GM18909 (cell line): ENCODE measurements around the gene DDX42.

Experiments used
- ATAC-seq: cut with Tn5 transposase; IDR thresholded peaks from one replicate; pipeline ENCODE4 v1.9.1; 2021; ENCODE audit warnings: mild to moderate bottlenecking; ENCODE audit not compliant: unreplicated experiment, poor library complexity

Gene DDX42, protein sequence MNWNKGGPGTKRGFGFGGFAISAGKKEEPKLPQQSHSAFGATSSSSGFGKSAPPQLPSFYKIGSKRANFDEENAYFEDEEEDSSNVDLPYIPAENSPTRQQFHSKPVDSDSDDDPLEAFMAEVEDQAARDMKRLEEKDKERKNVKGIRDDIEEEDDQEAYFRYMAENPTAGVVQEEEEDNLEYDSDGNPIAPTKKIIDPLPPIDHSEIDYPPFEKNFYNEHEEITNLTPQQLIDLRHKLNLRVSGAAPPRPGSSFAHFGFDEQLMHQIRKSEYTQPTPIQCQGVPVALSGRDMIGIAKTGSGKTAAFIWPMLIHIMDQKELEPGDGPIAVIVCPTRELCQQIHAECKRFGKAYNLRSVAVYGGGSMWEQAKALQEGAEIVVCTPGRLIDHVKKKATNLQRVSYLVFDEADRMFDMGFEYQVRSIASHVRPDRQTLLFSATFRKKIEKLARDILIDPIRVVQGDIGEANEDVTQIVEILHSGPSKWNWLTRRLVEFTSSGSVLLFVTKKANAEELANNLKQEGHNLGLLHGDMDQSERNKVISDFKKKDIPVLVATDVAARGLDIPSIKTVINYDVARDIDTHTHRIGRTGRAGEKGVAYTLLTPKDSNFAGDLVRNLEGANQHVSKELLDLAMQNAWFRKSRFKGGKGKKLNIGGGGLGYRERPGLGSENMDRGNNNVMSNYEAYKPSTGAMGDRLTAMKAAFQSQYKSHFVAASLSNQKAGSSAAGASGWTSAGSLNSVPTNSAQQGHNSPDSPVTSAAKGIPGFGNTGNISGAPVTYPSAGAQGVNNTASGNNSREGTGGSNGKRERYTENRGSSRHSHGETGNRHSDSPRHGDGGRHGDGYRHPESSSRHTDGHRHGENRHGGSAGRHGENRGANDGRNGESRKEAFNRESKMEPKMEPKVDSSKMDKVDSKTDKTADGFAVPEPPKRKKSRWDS

DNA sequence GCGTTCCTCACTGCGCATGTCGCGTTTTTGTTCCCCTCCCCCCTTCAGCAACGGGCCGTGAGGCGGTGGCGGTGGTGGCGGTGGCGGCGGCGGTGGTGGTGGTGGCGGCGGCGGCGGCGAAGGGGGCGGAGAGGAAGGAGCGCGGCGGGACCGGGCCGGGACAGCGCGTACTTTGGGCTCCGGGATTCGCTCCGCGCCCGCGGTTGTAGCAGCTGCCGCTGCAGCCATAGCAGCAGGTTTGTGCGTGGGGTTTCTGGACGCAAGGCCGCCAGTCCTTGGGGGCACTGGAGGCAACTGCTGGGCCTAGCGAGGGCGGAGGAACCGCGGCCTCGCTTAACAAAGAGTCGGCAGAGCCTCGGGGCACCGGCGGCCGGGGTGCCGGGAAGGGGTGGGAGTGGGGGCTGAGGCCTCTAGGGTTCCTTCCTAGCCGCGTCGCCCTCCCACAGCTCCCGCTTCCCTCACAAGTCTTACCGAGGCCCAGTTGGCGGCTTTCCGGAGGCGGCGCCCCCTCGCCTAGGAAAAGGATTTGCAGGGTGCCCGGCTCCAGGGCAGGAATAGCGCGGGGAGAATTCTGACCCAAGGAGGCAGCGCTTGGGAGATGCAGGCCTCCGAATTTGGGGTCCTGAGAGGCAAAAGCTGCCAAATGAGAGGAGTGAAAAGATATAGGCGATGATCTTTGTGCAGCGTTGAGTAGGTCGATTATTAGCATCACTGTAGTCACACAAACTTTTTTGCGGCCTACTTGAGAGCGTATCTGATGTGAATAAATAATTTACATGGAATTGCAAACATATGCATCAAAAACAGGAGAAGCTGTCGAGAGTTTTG is at the start of gene DDX42:
Gene DDX42, plus strand, starts transcription at position 30 of the 828 bp plus-strand sequence. CDS start 12,880 bp downstream, outside the sequence.
- ATAC-seq = peak; percentile 9

DNA sequence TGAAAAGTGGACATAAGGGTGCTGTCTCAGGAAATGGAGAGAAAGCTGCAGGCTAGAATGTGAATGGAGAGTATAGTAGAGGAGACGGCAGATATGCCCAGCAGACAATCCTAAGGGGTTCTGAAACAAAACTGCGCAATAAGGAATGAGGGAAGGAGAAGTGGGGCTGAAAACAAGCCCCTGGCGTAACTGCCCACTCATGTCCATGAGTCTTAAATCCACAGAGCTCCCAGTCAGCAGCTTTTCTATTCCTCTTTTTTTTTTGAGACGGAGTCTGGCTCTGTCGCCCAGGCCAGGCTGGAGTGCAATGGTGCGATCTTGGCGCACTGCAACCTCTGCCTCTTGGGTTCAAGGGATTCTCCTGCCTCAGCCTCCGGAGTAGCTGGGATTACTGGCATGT is 38.3 kb upstream of the DDX42 start:
- no peak for ATAC-seq

DNA sequence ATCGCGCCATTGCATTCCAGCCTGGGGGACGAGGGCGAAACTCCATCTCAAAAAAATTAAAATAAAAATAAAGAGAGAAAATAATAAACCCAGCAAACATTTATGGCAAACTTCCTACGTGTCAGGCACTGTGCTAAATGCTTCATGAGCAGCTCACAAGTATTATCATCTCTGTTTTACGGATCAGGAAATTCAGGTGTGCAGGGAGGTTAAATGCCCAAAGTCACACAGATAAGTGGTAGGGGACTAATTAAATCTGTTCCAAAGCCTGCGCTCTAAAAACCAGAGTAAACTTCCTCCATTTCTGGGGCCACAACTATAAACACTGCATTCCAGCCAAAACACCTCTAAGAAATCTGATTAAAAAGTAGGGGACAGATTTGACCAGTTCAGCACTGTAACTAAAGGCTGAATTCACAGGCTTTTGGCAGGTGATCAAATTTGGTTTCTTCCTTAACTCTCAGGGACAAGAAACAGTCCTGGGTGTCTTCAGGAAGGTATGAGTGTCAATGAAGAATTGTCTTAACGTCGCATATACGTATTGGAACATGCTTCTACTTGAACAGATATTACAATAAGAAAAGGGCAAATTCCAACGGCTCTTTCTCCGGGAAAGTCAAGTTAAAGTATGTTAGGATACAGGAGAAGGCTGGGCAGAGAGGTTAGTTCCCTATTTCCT is 33.4 kb upstream of the DDX42 start:
- no peak for ATAC-seq

DNA sequence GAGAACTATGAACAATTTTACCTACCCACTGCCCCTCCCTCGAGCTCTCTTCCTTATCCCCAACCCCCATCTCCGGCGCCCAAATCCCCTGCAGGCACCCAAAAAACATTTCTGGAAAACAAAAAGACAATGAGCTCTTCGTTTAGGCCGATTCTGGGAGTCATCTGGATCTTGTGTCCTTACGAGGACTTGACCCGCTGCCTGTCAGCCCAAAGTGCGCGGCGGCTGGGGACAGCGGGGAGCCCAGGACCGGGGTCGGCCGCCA is 32.9 kb upstream of the DDX42 start:
- ATAC-seq = peak; percentile 31

DNA sequence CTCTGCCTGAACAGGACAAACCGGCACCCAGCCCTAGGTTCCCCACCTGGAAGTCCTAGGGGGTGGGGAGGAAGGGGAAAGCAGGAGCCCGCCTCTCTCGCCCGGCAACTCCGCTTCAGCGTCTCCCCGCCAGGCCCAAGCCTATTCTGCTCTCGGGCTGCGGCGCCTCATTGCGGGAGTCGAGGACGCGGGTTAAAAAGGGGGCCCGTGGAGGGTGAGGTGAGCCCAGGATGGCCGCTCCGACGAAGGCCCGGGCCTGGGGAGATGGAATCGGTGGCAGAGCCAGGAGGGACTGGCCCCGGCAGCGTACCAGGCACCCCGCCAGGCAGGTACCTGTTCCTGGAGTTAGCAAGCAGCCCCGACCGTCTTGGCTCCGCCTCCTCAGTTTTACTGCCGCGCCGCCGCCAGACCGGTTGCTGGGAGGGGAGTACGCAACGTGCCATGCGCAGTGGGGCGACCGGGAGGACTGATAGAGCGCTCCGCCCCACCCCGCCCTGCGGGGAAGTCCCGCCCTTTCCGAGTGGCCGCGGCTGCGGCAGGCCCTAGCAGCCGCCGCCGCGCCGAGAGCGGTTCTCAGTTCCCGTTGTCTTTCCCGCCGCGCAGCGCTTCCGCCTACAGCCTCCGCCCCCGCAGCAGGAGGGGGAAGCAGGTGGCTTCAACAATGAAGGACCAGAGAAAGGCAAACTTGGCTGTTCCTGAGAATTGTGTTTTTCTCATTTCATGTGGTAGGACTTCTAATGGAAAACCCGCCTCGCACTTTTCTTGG is 32.4 kb upstream of the DDX42 start, which contains the start of gene STRADA:
Gene STRADA, minus strand, starts transcription at position 392 of the 766 bp plus-strand sequence. CDS start 13,430 bp downstream, outside the sequence.
- ATAC-seq = peak; percentile 89

DNA sequence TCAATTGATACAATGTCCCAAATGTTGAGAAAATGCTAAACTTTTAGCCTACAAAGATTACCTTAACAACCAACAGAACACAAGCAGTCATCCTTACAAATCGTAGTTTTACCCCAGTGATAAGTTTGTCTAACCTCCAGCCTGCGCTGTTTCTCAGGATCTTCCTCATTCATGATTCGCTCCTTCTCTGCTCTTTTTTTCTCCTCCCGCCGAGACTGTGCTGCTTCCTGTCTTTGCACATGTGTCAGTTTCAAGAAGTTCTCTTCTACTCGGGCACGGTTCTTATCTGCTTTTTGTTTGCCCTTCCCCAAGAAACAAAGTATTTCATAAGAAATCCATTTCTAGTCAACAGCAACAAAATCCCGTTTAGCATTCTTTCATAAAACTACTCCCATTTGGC is 22.2 kb upstream of the DDX42 start:
- no peak for ATAC-seq

DNA sequence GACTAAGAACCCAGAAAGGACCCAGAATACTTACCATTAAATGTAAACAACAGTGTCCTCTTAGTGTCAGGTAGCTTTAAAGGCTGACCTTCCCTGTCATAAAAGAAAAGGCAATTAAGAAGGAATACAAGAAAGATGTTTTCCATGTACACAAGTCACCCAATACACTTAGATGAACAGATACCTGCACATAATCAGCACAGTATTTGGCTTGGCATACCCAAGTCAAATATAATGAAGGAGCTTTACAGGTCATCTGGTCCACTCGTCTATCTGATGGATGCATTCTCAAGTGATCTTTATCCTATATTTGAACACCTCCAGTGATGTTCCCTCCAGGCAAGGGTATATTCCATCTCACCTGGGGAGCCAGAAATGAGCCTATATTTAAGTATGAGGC is 21.3 kb upstream of the DDX42 start:
- no peak for ATAC-seq

DNA sequence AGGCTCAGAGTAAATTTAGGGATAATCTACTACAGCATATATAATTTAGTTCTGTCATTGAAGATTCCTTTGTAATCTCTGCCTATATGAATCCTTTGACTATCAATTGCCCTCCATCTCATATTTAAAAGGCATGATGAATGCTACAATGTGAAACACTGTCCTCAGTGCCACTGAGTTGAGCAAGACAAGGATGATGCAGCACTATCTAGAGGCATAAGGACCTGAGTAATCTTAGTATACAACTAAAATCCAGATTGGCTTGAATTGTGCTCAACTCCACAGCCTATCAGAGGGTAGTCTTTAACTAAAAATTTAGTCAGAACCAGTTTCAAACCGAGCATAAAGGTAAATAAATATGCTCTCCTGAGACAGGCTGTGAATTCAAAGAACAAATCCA is 20.8 kb upstream of the DDX42 start:
- no peak for ATAC-seq

DNA sequence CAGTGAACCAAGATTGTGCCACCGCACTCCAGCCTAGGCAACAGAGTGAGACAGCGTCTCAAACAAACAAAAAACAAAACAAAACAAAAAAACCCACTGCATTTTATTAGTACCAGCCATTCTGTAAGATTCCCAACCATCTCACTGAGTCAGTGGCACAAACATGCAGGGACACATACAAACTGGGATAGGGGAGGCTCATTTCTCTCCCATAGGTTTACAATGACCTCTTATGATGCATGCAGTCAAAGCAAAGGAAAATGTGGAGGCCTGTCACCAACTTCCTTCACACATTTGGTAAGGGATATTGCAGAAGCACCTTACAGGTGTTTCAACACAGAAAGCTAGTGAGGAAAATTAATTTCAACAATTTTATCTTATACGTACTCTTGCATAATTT is 19.9 kb upstream of the DDX42 start:
- ATAC-seq = no peak

DNA sequence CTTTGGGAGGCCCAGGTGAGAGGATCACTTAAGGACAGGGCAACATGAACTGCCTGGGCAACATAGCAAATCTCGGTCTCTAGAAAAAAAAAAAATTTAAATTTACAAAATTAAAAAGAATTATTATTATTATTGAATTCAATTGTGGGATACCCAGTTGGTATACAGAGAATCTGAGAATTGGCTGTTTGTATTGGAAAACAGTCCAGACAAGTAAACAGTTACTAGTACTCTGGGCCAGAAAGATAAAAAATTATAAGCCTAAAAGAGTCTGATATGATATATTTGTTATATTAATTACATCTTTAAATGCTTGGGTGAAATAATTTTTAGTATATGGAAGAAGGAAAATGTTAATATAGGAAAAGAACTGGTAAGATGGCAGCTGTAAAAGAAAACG is 15.5 kb upstream of the DDX42 start:
- no peak for ATAC-seq

DNA sequence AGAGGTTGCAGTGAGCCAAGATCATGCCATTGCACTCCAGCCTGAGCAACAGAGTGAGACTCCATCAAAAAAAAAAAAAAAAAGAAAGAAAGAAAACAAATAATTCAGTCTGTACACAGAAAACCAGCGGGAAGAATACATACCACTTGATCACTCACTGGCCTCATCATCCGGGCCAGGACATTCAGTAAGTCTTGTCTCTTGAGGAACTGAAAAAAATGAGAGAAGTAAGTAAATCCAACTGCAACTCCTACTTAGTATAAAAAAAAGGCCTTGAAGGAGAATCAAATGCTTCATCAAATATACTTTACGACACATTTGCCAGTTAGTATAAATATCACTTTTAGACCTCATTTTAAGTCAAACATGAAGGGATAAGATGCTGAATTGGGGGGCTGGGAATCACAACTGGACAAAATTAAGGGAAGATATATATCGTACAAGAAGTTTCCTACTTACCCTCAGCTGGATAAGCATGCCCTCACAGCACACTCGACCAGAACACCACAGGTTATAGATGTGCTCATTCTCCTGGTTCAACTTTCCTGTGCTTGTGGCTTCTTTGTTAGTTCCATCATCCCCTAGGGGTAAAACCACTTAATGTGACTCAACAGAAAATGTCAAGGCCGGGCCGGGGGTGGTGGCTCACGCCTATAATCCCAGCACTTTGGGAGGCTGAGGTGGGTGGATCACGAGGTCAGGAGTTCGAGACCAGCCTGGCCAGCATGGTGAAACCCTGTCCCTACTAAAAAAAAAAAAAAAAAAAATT is 13.0 kb upstream of the DDX42 start:
- no peak for ATAC-seq

DNA sequence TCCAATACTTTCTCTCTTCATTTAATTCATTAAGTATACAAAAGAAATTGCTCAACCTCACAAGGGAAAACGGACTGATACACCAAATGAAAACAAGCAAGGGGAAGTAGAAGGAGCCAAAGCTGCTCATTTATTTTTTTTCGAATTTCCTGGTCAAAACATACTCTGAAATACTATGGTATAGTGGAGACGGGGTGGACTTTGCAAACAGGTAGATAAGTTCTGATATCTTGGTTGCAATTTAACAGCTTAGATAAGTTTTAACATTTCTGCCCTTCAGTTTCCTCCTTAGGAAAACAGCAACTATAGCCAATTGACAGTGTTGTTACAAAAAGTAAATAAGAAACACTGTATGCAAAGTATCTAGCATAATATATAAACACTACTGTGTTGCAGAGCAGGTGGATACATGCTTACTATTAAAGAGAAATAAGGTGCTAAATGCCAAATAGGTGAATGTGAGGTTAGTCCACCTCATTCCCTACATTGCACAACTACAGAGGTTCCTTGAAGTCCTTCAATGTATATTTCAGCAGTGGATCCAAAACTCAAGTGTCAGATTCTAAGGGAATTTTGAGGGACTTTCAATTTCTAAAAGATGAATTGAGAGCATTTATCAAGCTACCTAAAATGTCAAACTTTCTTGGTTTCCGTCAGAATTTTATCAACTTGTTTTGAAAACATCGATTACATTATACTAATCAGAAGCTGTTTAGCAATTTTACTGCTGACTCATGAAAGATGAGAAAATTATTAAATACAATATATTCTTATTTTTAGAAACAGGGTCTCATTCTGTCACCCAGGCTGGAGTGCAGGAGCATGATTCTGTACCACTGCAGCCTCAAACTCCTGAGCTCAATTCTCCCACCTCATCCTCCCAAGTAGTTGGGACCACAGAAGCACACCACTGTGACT is 11.6 kb upstream of the DDX42 start:
- no peak for ATAC-seq

DNA sequence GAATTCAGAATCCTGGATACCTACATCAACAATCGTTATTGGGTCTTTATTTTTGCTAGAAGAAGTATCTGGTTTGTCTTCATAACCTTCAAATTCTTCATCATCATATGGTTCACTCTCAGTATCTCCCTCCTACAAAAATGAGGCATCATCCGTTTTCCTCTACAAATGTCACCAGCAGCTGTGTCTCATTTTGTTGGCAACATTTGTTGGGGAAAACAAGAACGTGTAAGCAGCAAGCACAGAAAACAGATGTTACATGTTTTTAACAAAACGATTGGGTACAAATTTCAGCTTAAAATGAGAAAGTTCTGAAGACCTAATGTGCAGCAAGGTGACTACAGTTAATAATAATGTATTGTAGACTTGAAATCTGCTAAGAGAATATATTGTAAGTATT is 9.3 kb upstream of the DDX42 start:
- no peak for ATAC-seq

DNA sequence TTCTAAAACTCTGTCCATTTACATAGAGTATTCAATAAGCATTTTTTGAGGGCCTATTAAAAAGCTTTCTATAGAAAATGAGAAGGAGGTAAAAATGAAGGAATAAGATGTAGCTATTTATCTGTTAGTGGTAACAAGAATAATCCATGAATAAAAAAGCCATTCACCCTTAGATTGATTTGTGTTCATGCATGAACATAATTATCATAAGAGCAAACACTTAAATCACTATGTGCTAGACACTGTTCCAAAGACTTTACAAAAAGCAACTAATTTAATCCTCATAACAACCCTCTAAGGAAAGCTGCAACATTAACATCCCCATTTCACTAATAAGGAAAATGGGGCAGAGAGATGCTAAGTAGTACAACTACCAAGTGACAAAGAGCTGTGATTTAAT is 7.2 kb upstream of the DDX42 start:
- no peak for ATAC-seq

DNA sequence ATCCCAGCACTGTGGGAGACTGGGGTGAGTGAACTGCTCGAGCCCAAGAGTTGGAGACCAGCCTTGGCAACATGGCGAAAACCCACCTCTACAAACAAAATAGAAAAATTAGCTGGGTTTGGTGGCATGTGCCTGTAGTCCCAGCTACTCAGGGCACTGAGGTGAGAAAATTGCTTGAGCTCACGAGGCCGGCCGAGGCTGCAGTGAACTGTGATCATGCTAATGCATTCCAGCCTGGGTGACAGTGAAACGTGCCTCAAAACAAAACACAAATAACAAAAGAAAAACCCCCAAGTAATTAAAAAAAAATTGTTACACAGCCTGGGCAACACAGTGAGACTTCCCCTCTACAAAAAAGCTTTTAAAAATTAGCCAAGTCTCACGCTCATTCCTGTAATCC is 5.5 kb upstream of the DDX42 start:
- ATAC-seq = no peak

DNA sequence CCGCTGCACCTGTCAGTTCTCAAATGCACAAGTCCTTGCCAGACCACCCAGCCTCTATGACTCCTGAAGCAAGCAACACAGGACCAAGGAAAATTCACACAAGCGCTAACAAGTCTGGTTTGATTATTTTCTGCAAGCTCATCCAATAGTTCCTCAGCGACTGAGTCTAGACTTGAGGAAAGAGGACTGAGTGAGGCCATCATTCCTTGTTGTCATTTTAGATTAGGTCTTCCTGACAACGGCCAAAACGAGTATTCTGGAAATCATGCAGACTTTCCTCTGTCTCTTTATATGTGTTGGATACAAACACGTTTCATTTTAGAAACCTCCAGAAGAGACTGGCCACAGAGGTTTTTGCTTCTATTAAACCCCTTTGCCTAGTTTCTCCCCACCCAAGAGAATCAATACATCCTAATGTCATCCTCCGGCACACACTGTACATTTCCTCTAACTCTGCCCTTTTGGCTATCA is 1.1 kb upstream of the DDX42 start:
- no peak for ATAC-seq
